HepG2 (cell line): Measurements from ENCODE around the gene PLIN1. TPM values are rescaled to one million over a fixed set of nuclear protein-coding genes. Genes with fewer than 3 reads are reported as not detected.

Experiments
- ATF6 ChIP-seq: sonication (generic); formaldehyde crosslinking; conservative IDR thresholded peaks from 2 replicates; pipeline ENCODE4 v1.4.0; 2020; ENCODE audit warnings: missing genetic modification reagents
- NAIF1 ChIP-seq: sonication (generic); formaldehyde crosslinking; IDR thresholded peaks from 2 replicates; pipeline ENCODE4 v1.5.0; 2020; ENCODE audit warnings: mild to moderate bottlenecking, missing genetic modification reagents, borderline replicate concordance
- NFATC3 ChIP-seq: sonication (generic); formaldehyde crosslinking; IDR thresholded peaks from 2 replicates; pipeline ENCODE4 v1.5.1; 2020; ENCODE audit warnings: mild to moderate bottlenecking, missing genetic modification reagents
- PRDM15 ChIP-seq: sonication (generic); formaldehyde crosslinking; IDR thresholded peaks from 2 replicates; pipeline ENCODE4 v1.4.0; 2020; ENCODE audit warnings: missing genetic modification reagents
- RELA ChIP-seq: sonication (generic); formaldehyde crosslinking; IDR thresholded peaks from 2 replicates; pipeline ENCODE4 v1.4.0; 2020; ENCODE audit warnings: missing genetic modification reagents
- SP4 ChIP-seq: sonication (generic); formaldehyde crosslinking; IDR thresholded peaks from 2 replicates; pipeline ENCODE4 v1.8.1; 2023; ENCODE audit warnings: mild to moderate bottlenecking, missing genetic modification reagents
- ZBTB20 ChIP-seq: sonication (generic); formaldehyde crosslinking; IDR thresholded peaks from 2 replicates; pipeline ENCODE4 v1.8.1; 2023; ENCODE audit warnings: missing genetic modification reagents, low read depth, mild to moderate bottlenecking, borderline replicate concordance
- ZBTB21 ChIP-seq: sonication (generic); formaldehyde crosslinking; IDR thresholded peaks from 2 replicates; pipeline ENCODE4 v1.4.0; 2020; ENCODE audit warnings: missing genetic modification reagents
- ZBTB4 ChIP-seq: sonication (generic); formaldehyde crosslinking; IDR thresholded peaks from 2 replicates; pipeline ENCODE4 v1.4.0; 2020; ENCODE audit warnings: missing genetic modification reagents, mild to moderate bottlenecking, borderline replicate concordance
- ZNF225 ChIP-seq: sonication (generic); formaldehyde crosslinking; IDR thresholded peaks from 2 replicates; pipeline ENCODE4 v1.4.0; 2020; ENCODE audit warnings: mild to moderate bottlenecking, missing genetic modification reagents
- ZNF280D ChIP-seq: sonication (generic); formaldehyde crosslinking; IDR thresholded peaks from 2 replicates; pipeline ENCODE4 v1.5.1; 2020; ENCODE audit warnings: mild to moderate bottlenecking, missing genetic modification reagents
- ZNF367 ChIP-seq: sonication (generic); formaldehyde crosslinking; IDR thresholded peaks from 2 replicates; pipeline ENCODE4 v1.4.0; 2020; ENCODE audit warnings: missing genetic modification reagents, borderline replicate concordance
- ZNF563 ChIP-seq: sonication (generic); formaldehyde crosslinking; IDR thresholded peaks from 2 replicates; pipeline ENCODE4 v1.8.0; 2022; ENCODE audit warnings: mild to moderate bottlenecking, moderate library complexity, missing genetic modification reagents
- ZNF605 ChIP-seq: sonication (generic); formaldehyde crosslinking; IDR thresholded peaks from 2 replicates; pipeline ENCODE4 v1.8.0; 2022; ENCODE audit warnings: mild to moderate bottlenecking, missing genetic modification reagents
- ZNF75D ChIP-seq: sonication (generic); formaldehyde crosslinking; IDR thresholded peaks from 2 replicates; pipeline ENCODE4 v1.8.1; 2023; ENCODE audit warnings: missing genetic modification reagents, mild to moderate bottlenecking, borderline replicate concordance
- polyA plus RNA-seq, 8 experiments: library from polyadenylated mRNA; depleted of rRNA in 3 of 8; stranded (reverse) in 7 of 8; unstranded in 1 of 8; fragments of >200 nt; fragmentation: Illumina TruSeq in 4 of 8; extraction: Trizol in 4 of 8; gene quantifications; 2 replicates each; pipeline versions ENCODE4 v1.2.1 to v1.2.3, GENCODE V29; 2011 to 2016; ENCODE audit warnings: low read depth in 4 of 8, missing spikeins in 1 of 8, mixed read lengths in 1 of 8; ENCODE audit not compliant: insufficient read depth in 1 of 8
- total RNA-seq, 5 experiments: library from RNA; depleted of rRNA; stranded (reverse); fragments of >200 nt; fragmentation: Illumina TruSeq; extraction: Trizol; gene quantifications; 2 replicates each; pipeline ENCODE4 v1.2.3, GENCODE V29; 2016; ENCODE audit warnings: low read depth in 1 of 5

The PLIN1 gene
- total and polyA plus RNA-seq, 2 of the 13 experiments (the other 11 are each of a cell fraction or from before 2014, with no cell fraction given): 0.74 to 1.2 TPM

- TF ChIP-seq ZNF280D (peak; percentile 78; the same call in 1 of the 2 replicates), ATF6 (CRISPR knock-in tag) (no peak), ZBTB21 (CRISPR knock-in tag) (no peak), SP4 (CRISPR knock-in tag) (peak; percentile 65; the same call in 1 of the 2 replicates), ZBTB20 (CRISPR knock-in tag) (no peak), ZNF367 (no peak), RELA (no peak), NFATC3 (CRISPR knock-in tag) (no peak), ZNF75D (CRISPR knock-in tag) (no peak), ZBTB4 (CRISPR knock-in tag) (peak; percentile 24; the same call in 1 of the 2 replicates), ZNF225 (0 out of 2 replicates have a peak, but pooled peaks have one; percentile 23), ZNF605 (peak; percentile 75), PRDM15 (no peak), ZNF563 (peak; percentile 33), NAIF1 (CRISPR knock-in tag) (peak; percentile 48; the same call in 1 of the 2 replicates)
These were observed 11.4 kb upstream of the PLIN1 start, which contains the start of the genes PEX11A and WDR93 (continued) for GRCh38 chr15:89690276-89691218.
